ENCODE results near the gene CLCN3. TPM values are rescaled to one million over a fixed set of nuclear protein-coding genes. Genes with fewer than 3 reads are reported as not detected.
"Not testable (repeated sequence)": the region's sequence is repeated elsewhere in the genome, so short reads cannot be mapped to it uniquely, and the experiment has no call there.

CLCN3 gene
- total and polyA plus RNA-seq, 8 donors: 9.1 to 41.4 (median 30.8) TPM

GRCh38 chr4:169765835-169766234, 145.5 kb downstream of the CLCN3 start:
- no peaks in the 10 kb centered on the region for H3K27me3 ChIP-seq
- WGBS, 2 donors: 81 to 91% methylated on average over 2 of the region's 2 CpGs
- no peak for DNase-seq

DNA sequence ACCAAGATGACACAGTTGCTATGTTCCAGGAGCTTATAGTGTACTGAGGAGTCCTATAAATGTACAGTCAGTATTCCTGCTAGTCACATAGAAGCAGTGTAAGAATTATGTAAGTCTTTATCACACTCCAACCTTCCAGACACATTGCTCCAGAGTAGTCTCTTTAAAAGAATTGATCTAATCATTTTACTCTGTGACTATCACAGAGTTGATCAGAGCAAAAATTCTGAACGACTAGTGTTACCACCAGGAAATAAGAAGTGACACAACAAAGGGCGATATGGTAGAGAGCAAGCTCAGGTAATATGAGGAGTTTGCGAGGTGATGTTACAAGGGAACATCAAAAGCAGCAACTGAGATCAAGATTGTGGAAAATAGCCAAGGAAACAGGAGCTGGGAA, 146.4 kb downstream of the CLCN3 start:
- H3K4me1 ChIP-seq: no peaks in the 10 kb centered on the region
- no peak for TF ChIP-seq CTCF (IDR thresholded peaks at IDR 0.05)
- H3K4me3 ChIP-seq: no peak overlapping the region
- DNase-seq (no peak), ATAC-seq (no peak), FAIRE-seq (no peak)
- no peaks in the 10 kb centered on the region for H3K27me3 ChIP-seq
- 67 to 78% methylated on average over 3 of the region's 3 CpGs for WGBS, 2 donors
- intact Hi-C loops (cut with DNase I): no loop called here
- no peak overlapping the region for H3K27ac ChIP-seq
- no peaks in the 10 kb centered on the region for H3K36me3 ChIP-seq
- no peaks in the 10 kb centered on the region for H3K9me3 ChIP-seq

More at GRCh38 chr4:169765835-169766234, 145.5 kb downstream of the CLCN3 start:
- H3K4me3 ChIP-seq: no peak overlapping the region
- H3K9me3 ChIP-seq: no peaks in the 10 kb centered on the region
- H3K27ac ChIP-seq: no peak overlapping the region
- intact Hi-C loops (cut with DNase I): no loop called here
- ATAC-seq (no peak), FAIRE-seq (no peak)
- no peaks in the 10 kb centered on the region for H3K4me1 ChIP-seq
- no peaks in the 10 kb centered on the region for H3K36me3 ChIP-seq
- no peak for TF ChIP-seq CTCF (IDR thresholded peaks at IDR 0.05)

GRCh38 chr4:169768385-169768784, 148.0 kb downstream of the CLCN3 start:
- whole genome bisulfite sequencing, 2 donors: 73 to 90% methylated on average over 3 of the region's 3 CpGs
- ATAC-seq: no peak
- intact Hi-C loops (cut with DNase I): no loop called here

GRCh38 chr4:169770416-169770815, 150.0 kb downstream of the CLCN3 start:
- Histone ChIP-seq H3K4me3 (no peak overlapping the region), H3K4me1 (no peaks in the 10 kb centered on the region), H3K27me3 (no peaks in the 10 kb centered on the region), H3K27ac (no peak overlapping the region), H3K9me3 (no peaks in the 10 kb centered on the region), H3K36me3 (no peaks in the 10 kb centered on the region)
- DNase-seq (no peak), FAIRE-seq (no peak), ATAC-seq (no peak)
- intact Hi-C loops (cut with DNase I): no loop called here
- no peak for TF ChIP-seq CTCF (IDR thresholded peaks at IDR 0.05)

More at GRCh38 chr4:169768385-169768784, 148.0 kb downstream of the CLCN3 start:
- TF ChIP-seq CTCF (IDR thresholded peaks at IDR 0.05): no peak
- no peaks in the 10 kb centered on the region for H3K27me3 ChIP-seq
- FAIRE-seq (no peak), DNase-seq (no peak)
- H3K4me1 ChIP-seq: no peaks in the 10 kb centered on the region
- no peak overlapping the region for H3K27ac ChIP-seq
- no peak overlapping the region for H3K4me3 ChIP-seq
- no peaks in the 10 kb centered on the region for H3K9me3 ChIP-seq
- no peaks in the 10 kb centered on the region for H3K36me3 ChIP-seq

- H3K4me3 ChIP-seq; H3K27ac ChIP-seq; H3K4me1 ChIP-seq; intact Hi-C loops (cut with DNase I); H3K9me3 ChIP-seq; DNase-seq; FAIRE-seq; ATAC-seq; H3K36me3 ChIP-seq; H3K27me3 ChIP-seq: not testable (repeated sequence)
- WGBS, 2 donors: 82 to 89% methylated on average over 11 of the region's 11 CpGs
Observed at GRCh38 chr4:169771556-169772080, 151.2 kb downstream of the CLCN3 start.

Other genes starting within 250 kb of the CLCN3 start
- gene NEK1, start 8.0 kb upstream of the CLCN3 start, total RNA-seq: 1 to 10 TPM; 3.6 to 8.3 (median 5.0) TPM
- gene NEK1, start 8.0 kb upstream of the CLCN3 start, polyA plus RNA-seq: 1 to 10 TPM; 2.1 to 3.9 TPM
- 1 to 10 TPM; 5.9 to 9.9 (median 9.1) TPM for gene HPF1, start 137.4 kb downstream of the CLCN3 start, total RNA-seq
- gene HPF1, start 137.4 kb downstream of the CLCN3 start, polyA plus RNA-seq: 10 to 100 TPM; 11.6 to 19.9 TPM